ENCODE results near the gene UBE2J2.

The UBE2J2 gene

GRCh38 chr1:1279028-1279427 lies 5.4 kb upstream of the UBE2J2 start:
- no peak for DNase-seq

DNA sequence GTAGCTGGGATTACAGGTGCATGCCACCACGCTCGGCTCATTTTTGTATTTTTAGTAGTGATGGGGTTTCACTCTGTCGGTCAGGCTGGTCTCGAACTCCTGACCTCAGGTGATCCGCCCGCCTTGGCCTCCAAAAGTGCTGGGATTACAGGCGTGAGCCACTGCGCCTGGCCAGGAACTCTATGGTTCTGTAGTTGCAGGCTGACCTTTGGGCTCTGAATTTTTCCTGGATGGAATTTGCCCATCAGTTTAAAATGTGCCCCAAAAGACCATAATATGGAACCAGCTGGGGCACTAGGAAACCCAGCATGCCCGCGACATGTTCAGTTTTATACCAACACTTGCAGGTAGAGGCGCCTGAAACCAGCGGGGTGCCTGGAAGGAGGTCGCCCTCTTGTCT lies 5.0 kb upstream of the UBE2J2 start:
- no peak for DNase-seq

GRCh38 chr1:1275836-1276235 lies 2.2 kb upstream of the UBE2J2 start:
- no peak for DNase-seq

DNA sequence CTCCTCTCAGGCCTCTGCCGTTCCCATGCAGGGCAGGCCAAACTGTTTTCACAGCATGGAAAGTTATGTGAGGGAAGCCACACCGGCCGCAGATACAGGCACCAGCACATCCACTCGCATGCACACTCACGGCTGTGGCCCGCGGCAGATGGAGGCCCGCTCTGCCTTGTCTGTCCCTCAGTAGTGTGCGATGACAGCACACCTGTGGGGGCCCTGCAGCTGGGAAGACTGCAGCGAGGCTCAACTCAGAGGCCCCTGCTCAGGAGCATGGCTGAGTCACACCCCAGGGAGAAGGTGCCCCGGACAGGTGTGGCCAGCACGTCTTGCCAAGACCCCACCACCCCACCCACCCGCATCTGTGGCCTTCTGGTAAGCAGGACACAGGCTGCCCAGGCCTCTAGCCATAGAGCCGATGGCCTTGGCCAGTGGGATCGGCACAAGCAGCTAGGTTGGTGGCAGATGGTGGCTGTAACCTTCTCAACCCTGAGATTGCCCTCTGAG lies 1.3 kb upstream of the UBE2J2 start:
- DNase-seq = no peak

- no peak for DNase-seq
Measured at GRCh38 chr1:1274299-1274930, 761 bp upstream of the UBE2J2 start.

- no peak for DNase-seq
Measured at GRCh38 chr1:1273209-1273511, 494 bp downstream of the UBE2J2 start.

GRCh38 chr1:1272341-1273208 lies 1.1 kb downstream of the UBE2J2 start:
- DNase-seq = no peak

DNA sequence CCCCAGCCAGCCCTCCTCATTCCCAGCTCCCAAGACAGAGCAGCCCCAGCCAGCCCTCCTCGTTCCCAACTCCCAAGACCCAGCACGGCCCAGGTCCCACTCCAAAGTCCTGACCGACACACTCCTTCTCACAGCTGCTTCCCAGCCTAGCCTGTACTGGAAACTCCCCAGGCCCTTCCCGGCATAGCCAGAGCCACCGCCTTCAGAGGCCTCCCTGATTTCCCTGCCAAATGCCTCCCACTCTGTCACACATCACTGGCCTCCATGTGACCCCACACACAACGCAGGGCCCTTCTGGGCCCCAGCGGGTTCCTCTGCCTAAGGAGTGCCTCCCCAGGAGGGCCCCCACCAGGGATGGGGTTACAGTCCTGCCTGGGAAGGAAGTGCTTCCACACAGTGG lies 2.8 kb downstream of the UBE2J2 start:
- no peak for DNase-seq

- DNase-seq = no peak
Measured at GRCh38 chr1:1268284-1268682, 5.4 kb downstream of the UBE2J2 start.

- DNase-seq = no peak
Measured at GRCh38 chr1:1267488-1268283, 6.0 kb downstream of the UBE2J2 start.

DNA sequence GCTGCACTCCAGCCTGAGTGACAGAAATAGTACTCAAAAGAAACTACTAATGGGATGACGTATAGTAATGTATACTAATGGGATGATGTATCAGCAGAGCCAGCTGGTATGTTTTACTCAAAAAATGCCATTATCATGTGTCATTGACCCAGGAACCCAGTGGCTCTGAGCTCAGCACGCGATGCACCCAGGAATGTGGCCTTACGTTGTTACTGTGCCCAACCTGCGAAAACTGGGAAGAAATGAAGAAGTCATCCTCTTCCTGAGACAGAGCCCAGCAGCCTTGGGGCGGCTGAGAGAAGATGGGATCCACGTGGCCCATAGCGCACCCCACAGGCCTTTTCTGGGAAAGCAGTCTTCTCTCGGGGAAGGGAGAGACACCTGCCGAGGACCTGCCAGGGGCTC lies 8.8 kb downstream of the UBE2J2 start:
- DNase-seq = no peak

- no peak for DNase-seq
Measured at GRCh38 chr1:1264026-1264425, 9.6 kb downstream of the UBE2J2 start.

GRCh38 chr1:1262758-1263157 lies 10.9 kb downstream of the UBE2J2 start:
- no peak for DNase-seq

DNA sequence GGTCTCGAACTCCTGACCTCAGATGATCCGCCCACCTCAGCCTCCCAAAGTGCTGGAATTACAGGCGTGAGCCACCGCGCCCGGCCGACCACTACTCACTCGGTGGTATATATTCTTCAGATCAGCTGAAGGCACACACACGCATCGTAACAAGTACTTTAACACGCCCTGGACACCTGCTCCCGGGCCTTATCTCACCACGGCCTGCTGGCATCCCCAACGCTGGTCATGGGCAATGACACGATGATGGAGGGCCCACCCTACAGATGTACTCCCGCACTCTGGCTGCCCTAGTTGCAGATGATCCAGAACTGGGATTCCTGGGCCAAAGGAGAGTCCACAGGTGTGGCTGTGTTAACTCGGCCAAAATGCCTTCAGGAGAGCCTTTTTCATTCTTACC lies 11.6 kb downstream of the UBE2J2 start:
- DNase-seq = no peak

GRCh38 chr1:1260843-1261560 lies 12.7 kb downstream of the UBE2J2 start:
- DNase-seq = no peak

GRCh38 chr1:1259951-1260600 lies 13.6 kb downstream of the UBE2J2 start:
- no peak for DNase-seq

- no peak for DNase-seq
Measured at GRCh38 chr1:1259540-1259939, 14.1 kb downstream of the UBE2J2 start.

GRCh38 chr1:1259119-1259488 lies 14.6 kb downstream of the UBE2J2 start:
- DNase-seq = no peak

- DNase-seq = no peak
Measured at GRCh38 chr1:1256956-1257871, 16.4 kb downstream of the UBE2J2 start.

- DNase-seq = no peak
Measured at GRCh38 chr1:1255611-1256010, 18.0 kb downstream of the UBE2J2 start.

GRCh38 chr1:1255078-1255477 lies 18.6 kb downstream of the UBE2J2 start:
- no peak for DNase-seq

DNA sequence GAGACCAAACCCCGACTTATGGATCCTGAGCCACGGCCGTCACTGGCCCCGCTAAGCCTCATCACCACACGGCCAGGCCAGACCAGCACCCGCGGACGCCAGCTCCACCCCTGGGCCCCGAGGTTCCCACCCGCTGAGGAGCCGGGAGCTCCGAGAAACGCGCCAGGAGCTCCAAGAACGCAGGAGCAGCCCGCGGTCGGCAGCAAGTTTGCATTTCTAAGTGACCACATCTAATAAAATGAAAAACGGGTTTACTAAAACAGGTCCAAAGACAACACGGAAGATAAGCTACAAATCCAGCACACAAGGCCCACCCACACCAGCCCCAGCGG lies 19.0 kb downstream of the UBE2J2 start:
- no peak for DNase-seq

Data from NCI-H774 (cell line).